Caco-2 (cell line): ENCODE results near the gene METAP2. TPM values are rescaled to one million over a fixed set of nuclear protein-coding genes. Genes with fewer than 3 reads are reported as not detected.

Source experiments
- BruUV-seq: library from RNA; stranded (reverse); fragments of 400-500 nt; replicated peaks from 2 replicates; lab custom pipeline; 2021; lab: Mats Ljungman, UMichigan
- CTCF ChIA-PET: fragments of 300-600 bp; sonication (Branson Sonifier 250); formaldehyde crosslinking; loops from one replicate; lab custom pipeline; 2022; ENCODE audit warnings: antibody characterized with exemption; lab: Charles Lee
- POLR2A ChIA-PET: fragments of 300-600 bp; sonication (Branson Sonifier 250); formaldehyde crosslinking; loops from one replicate; lab custom pipeline; 2022; ENCODE audit warnings: antibody characterized with exemption; lab: Charles Lee
- DNase-seq, 2 experiments: peaks; one replicate each; pipeline versions ENCODE4 v3.0.0 to v3.0.0-alpha.2; 2020 to 2022
- H3K27me3 ChIP-seq: replicated peaks from 2 replicates; pipeline ENCODE4 v1.6.0; 2011; ENCODE audit warnings: low read length; ENCODE audit not compliant: control insufficient read depth, insufficient read depth
- H3K36me3 ChIP-seq: 2 replicates; pipeline ENCODE4 v1.5.1; 2011; ENCODE audit warnings: low read length; ENCODE audit not compliant: control insufficient read depth, insufficient read depth
- H3K4me1 ChIP-seq: fragments of 250-450 bp; sonication (Bioruptor Pico); 2 replicates; pipeline ENCODE4 v1.5.1; 2020; ENCODE audit warnings: mild to moderate bottlenecking
- H3K4me3 ChIP-seq: 2 replicates; pipeline ENCODE4 v1.5.1; 2011; ENCODE audit warnings: low read depth, mild to moderate bottlenecking, control low read depth, low read length
- H3K9me3 ChIP-seq: fragments of 250-450 bp; sonication (Bioruptor Pico); 2 replicates; pipeline ENCODE4 v1.5.1; 2020; ENCODE audit warnings: mild to moderate bottlenecking, moderate library complexity
- H3K27ac Mint-ChIP-seq: one replicate; pipeline ENCODE4 v1.8.0; 2022; ENCODE audit warnings: mixed read lengths; ENCODE audit not compliant: unreplicated experiment
- H3K27me3 Mint-ChIP-seq: one replicate; pipeline ENCODE4 v1.8.0; 2022; ENCODE audit warnings: mixed read lengths; ENCODE audit not compliant: insufficient read depth, unreplicated experiment
- H3K36me3 Mint-ChIP-seq: one replicate; pipeline ENCODE4 v1.8.0; 2022; ENCODE audit warnings: mild to moderate bottlenecking, mixed read lengths; ENCODE audit not compliant: insufficient read depth, unreplicated experiment
- H3K4me1 Mint-ChIP-seq: one replicate; pipeline ENCODE4 v1.8.0; 2022; ENCODE audit warnings: low read depth, mixed read lengths; ENCODE audit not compliant: unreplicated experiment
- H3K4me3 Mint-ChIP-seq: one replicate; pipeline ENCODE4 v1.8.0; 2022; ENCODE audit warnings: mild to moderate bottlenecking, moderate library complexity, mixed read lengths; ENCODE audit not compliant: unreplicated experiment
- H3K9me3 Mint-ChIP-seq: one replicate; pipeline ENCODE4 v1.8.0; 2022; ENCODE audit warnings: mixed read lengths; ENCODE audit not compliant: unreplicated experiment
- CTCF ChIP-seq, 2 experiments: fragments of 200-600 bp in 1 of 2; IDR thresholded peaks; 1 replicate in 1 of 2; 2 replicates in 1 of 2; pipeline versions ENCODE4 v1.5.1 to v1.8.0; 2011 to 2022; ENCODE audit warnings: antibody characterized with exemption in 1 of 2, control low read depth in 1 of 2, inconsistent platforms in 1 of 2, low read depth in 1 of 2, low read length in 1 of 2, mild to moderate bottlenecking in 1 of 2, moderate library complexity in 1 of 2; ENCODE audit not compliant: insufficient read depth in 1 of 2, severe bottlenecking in 1 of 2, unreplicated experiment in 1 of 2
- intact Hi-C: fragments of 100-400 bp; cut with micrococcal nuclease; formaldehyde crosslinking; loops from one replicate; pipeline ENCODE4 v1.10.0; 2022; ENCODE audit not compliant: unreplicated experiment
- total RNA-seq: library from RNA; stranded (reverse); gene quantifications from 2 replicates; pipeline ENCODE4 v1.2.3, GENCODE V29; 2022

The METAP2 gene
- total RNA-seq, 1 experiment from 2014 or later, result 138 TPM

- DNase-seq, result no peak
- no peaks in the 10 kb centered on the region for H3K27me3 Mint-ChIP-seq
- H3K27ac Mint-ChIP-seq, result no peak overlapping the region
- peaks cover 19% of the 10 kb centered on the region for H3K4me1 ChIP-seq
- no peaks in the 10 kb centered on the region for H3K36me3 Mint-ChIP-seq
- no peak for TF ChIP-seq CTCF (IDR thresholded peaks at IDR 0.05; ENCODE audit: insufficient read depth in 1 of 2, low read depth in 1 of 2, low read length in 1 of 2, severe bottlenecking in 1 of 2, unreplicated experiment in 1 of 2)
- no peaks in the 10 kb centered on the region for H3K36me3 ChIP-seq
- CTCF ChIA-PET, result no interaction called here
- peaks cover 16% of the 10 kb centered on the region for H3K4me1 Mint-ChIP-seq
- intact Hi-C loops, result no loop called here
- H3K9me3 Mint-ChIP-seq, result no peaks in the 10 kb centered on the region
- H3K27me3 ChIP-seq, result no peaks in the 10 kb centered on the region
- no peak overlapping the region for H3K4me3 Mint-ChIP-seq
- POLR2A ChIA-PET, result no interaction called here
- no TSS peak for BruUV-seq
- H3K9me3 ChIP-seq, result no peaks in the 10 kb centered on the region
- H3K4me3 ChIP-seq, result no peak overlapping the region
These were observed 64.1 kb downstream of the METAP2 start for GRCh38 chr12:95538006-95538405.

DNA sequence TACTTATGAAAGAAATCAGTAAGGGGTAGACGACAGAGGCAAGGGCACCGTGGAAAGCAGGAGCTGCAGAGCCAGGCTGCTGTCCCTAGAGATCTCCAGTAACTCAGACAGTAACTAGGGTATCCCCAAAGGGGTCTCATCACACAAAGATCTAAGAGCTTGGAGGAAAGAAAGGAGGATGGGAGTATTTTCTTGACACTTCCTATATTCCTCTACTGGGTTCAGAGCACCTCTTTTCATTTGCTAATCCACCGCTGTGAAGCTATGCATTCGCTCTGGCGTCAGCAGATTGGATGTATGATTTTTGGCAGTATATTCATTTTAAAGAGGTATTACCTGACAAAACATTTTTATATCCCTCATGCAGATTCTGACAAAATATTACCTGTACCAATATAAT is 64.7 kb downstream of the METAP2 start:
- DNase-seq, result no peak
- intact Hi-C loops, result no loop called here
- H3K36me3 ChIP-seq, result no peaks in the 10 kb centered on the region
- peaks cover 12% of the 10 kb centered on the region for H3K4me1 ChIP-seq
- Mint-ChIP-seq H3K36me3 (no peaks in the 10 kb centered on the region), H3K27me3 (no peaks in the 10 kb centered on the region), H3K4me3 (no peak overlapping the region), H3K4me1 (peaks cover 10% of the 10 kb centered on the region), H3K9me3 (no peaks in the 10 kb centered on the region), H3K27ac (no peak overlapping the region)
- no TSS peak for BruUV-seq
- no peaks in the 10 kb centered on the region for H3K27me3 ChIP-seq
- ChIA-PET POLR2A (interaction anchor here (0.6 kb wide), 1 partner anchor 25 kb away, joined by 3 read pairs; no protein-coding TSS in a partner anchor), CTCF (no interaction called here)
- TF ChIP-seq CTCF (IDR thresholded peaks at IDR 0.05; ENCODE audit: insufficient read depth in 1 of 2, low read depth in 1 of 2, low read length in 1 of 2, severe bottlenecking in 1 of 2, unreplicated experiment in 1 of 2), result no peak
- no peak overlapping the region for H3K4me3 ChIP-seq
- H3K9me3 ChIP-seq, result no peaks in the 10 kb centered on the region

DNA sequence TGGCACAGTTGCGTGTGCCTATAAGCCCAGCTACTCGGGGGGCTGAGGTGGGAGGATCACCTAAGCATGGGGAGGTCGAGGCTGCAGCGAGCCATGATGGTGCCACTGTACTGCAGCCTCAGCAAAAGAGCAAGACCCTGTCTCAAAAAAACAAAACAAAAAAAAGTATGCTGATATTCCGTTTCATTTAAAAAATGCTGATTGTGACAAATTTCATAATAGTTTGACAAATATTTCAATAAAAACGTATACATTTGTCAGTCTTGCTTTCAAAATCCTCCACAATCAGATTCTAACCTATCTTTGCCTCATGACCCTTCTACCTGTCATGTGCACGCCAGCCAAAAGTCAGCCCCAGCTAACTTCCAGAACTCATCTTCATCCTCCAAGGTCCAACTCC is 67.5 kb downstream of the METAP2 start:
- Mint-ChIP-seq H3K27me3 (no peaks in the 10 kb centered on the region), H3K27ac (no peak overlapping the region), H3K9me3 (no peaks in the 10 kb centered on the region), H3K4me1 (no peaks in the 10 kb centered on the region), H3K4me3 (no peak overlapping the region), H3K36me3 (no peaks in the 10 kb centered on the region)
- CTCF ChIA-PET, result no interaction called here
- intact Hi-C loops, result no loop called here
- POLR2A ChIA-PET, result no interaction called here
- no TSS peak for BruUV-seq
- H3K36me3 ChIP-seq, result no peaks in the 10 kb centered on the region
- no peaks in the 10 kb centered on the region for H3K9me3 ChIP-seq
- H3K27me3 ChIP-seq, result no peaks in the 10 kb centered on the region
- H3K4me3 ChIP-seq, result no peak overlapping the region
- no peak for TF ChIP-seq CTCF (IDR thresholded peaks at IDR 0.05; ENCODE audit: insufficient read depth in 1 of 2, low read depth in 1 of 2, low read length in 1 of 2, severe bottlenecking in 1 of 2, unreplicated experiment in 1 of 2)
- peaks cover 4% of the 10 kb centered on the region; the same call in 1 of the 2 replicates for H3K4me1 ChIP-seq
- no peak for DNase-seq
